Islet precursor cell (in vitro differentiated cells): ENCODE measurements around the gene BTK.
"Not testable (repeated sequence)": the region's sequence is repeated elsewhere in the genome, so short reads cannot be mapped to it uniquely, and the experiment has no call there.

ENCODE experiments used
- DNase-seq: peaks from one replicate; pipeline ENCODE4 v3.0.0-alpha.2; 2018

BTK gene

DNA sequence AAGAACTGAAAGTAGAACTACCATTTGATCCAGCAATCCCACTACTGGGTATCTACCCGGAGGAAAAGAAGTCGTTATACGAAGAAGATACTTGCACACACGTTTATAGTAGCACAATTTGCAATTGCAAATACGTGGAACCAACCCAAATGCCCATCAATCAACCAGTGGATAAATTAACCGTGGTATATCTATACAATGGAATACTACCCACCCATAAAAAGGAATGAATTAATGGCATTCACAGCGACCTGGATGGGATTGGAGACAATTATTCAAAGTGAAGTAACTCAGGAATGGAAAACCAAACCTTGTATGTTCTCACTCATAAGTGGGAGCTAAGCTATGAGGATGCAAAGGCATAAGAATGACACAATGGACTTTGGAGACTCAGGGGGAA, 51.7 kb downstream of the BTK start:
- DNase-seq: not testable (repeated sequence)

DNA sequence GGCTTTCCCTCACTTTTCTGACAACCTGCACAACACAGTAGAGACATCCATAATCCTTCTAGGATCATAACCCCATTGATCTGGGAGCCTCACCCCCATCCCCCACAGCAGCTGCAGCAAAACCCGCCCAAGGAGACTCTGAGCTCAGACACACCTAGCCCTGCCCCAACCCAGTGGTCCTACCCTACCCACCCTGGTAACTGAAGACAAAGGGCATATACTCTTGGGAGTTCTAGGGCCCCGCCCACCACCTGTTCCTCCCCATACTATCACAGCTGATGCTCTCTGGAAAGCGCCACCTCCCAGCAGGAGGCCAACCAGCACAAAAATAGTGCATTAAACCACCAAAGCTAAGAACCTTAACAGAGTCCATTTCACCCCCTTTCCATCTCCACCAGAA, 59.4 kb downstream of the BTK start:
- DNase-seq: not testable (repeated sequence)

DNA sequence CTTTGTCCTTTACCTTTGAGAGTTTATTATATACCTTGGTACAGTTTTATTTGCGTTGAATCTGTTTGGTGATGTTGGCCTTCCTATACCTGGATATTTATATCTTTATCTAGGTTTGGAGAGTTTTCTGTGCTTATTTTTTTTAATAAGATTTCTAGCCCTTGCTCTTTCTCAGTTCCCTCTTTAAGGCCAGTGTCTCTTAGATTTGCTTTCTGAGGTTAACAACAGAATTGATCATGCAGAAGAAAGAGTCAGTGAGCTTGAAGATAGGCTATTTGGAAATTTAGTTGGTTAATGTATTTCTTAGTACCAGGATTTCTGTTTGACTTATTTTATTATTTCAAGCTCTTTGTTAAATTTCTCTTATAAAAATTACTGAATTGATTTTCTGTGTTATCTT, 82.2 kb downstream of the BTK start:
- no peak for DNase-seq
